ENCODE measurements around the gene OLA1. TPM values are rescaled to one million over a fixed set of nuclear protein-coding genes. Genes with fewer than 3 reads are reported as not detected.

The OLA1 gene
- polyA plus RNA-seq, 1 donor from 2014 or later, result 134 TPM

GRCh38 chr2:174044556-174044955 lies 203.8 kb downstream of the OLA1 start:
- no peak overlapping the region for H3K4me2 ChIP-seq (ENCODE audit: low read length)
- no peak overlapping the region for H3K27ac ChIP-seq (ENCODE audit: low read length)
- no peaks in the 10 kb centered on the region for H4K20me1 ChIP-seq (ENCODE audit: insufficient read depth)
- no peaks in the 10 kb centered on the region for H3K79me2 ChIP-seq (replicated peaks; ENCODE audit: insufficient read depth, low read length)
- TF ChIP-seq TAF1 (IDR thresholded peaks at IDR 0.05; ENCODE audit: low read depth) (no peak), RAD21 (conservative IDR thresholded peaks at IDR 0.05) (no peak), SMC3 (conservative IDR thresholded peaks at IDR 0.05; ENCODE audit: poor library complexity) (no peak), MXI1 (conservative IDR thresholded peaks at IDR 0.05; ENCODE audit: poor library complexity, severe bottlenecking) (no peak), EZH2 (IDR thresholded peaks at IDR 0.05; ENCODE audit: borderline replicate concordance, insufficient read depth, low read length, poor library complexity, severe bottlenecking) (no peak), EP300 (conservative IDR thresholded peaks at IDR 0.05; ENCODE audit: poor library complexity, severe bottlenecking) (no peak), POLR2AphosphoS5 (IDR thresholded peaks at IDR 0.05) (no peak)
- TF ChIP-seq, protein P1, sequence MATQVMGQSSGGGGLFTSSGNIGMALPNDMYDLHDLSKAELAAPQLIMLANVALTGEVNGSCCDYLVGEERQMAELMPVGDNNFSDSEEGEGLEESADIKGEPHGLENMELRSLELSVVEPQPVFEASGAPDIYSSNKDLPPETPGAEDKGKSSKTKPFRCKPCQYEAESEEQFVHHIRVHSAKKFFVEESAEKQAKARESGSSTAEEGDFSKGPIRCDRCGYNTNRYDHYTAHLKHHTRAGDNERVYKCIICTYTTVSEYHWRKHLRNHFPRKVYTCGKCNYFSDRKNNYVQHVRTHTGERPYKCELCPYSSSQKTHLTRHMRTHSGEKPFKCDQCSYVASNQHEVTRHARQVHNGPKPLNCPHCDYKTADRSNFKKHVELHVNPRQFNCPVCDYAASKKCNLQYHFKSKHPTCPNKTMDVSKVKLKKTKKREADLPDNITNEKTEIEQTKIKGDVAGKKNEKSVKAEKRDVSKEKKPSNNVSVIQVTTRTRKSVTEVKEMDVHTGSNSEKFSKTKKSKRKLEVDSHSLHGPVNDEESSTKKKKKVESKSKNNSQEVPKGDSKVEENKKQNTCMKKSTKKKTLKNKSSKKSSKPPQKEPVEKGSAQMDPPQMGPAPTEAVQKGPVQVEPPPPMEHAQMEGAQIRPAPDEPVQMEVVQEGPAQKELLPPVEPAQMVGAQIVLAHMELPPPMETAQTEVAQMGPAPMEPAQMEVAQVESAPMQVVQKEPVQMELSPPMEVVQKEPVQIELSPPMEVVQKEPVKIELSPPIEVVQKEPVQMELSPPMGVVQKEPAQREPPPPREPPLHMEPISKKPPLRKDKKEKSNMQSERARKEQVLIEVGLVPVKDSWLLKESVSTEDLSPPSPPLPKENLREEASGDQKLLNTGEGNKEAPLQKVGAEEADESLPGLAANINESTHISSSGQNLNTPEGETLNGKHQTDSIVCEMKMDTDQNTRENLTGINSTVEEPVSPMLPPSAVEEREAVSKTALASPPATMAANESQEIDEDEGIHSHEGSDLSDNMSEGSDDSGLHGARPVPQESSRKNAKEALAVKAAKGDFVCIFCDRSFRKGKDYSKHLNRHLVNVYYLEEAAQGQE (IDR thresholded peaks at IDR 0.05; ENCODE audit: borderline replicate concordance), result no peak
- TF ChIP-seq, protein P2, sequence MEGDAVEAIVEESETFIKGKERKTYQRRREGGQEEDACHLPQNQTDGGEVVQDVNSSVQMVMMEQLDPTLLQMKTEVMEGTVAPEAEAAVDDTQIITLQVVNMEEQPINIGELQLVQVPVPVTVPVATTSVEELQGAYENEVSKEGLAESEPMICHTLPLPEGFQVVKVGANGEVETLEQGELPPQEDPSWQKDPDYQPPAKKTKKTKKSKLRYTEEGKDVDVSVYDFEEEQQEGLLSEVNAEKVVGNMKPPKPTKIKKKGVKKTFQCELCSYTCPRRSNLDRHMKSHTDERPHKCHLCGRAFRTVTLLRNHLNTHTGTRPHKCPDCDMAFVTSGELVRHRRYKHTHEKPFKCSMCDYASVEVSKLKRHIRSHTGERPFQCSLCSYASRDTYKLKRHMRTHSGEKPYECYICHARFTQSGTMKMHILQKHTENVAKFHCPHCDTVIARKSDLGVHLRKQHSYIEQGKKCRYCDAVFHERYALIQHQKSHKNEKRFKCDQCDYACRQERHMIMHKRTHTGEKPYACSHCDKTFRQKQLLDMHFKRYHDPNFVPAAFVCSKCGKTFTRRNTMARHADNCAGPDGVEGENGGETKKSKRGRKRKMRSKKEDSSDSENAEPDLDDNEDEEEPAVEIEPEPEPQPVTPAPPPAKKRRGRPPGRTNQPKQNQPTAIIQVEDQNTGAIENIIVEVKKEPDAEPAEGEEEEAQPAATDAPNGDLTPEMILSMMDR (IDR thresholded peaks at IDR 0.05; ENCODE audit: poor library complexity, severe bottlenecking), result no peak
- H3K9me3 ChIP-seq (ENCODE audit: low read length), result no peaks in the 10 kb centered on the region
- H3K9me2 ChIP-seq (ENCODE audit: insufficient read depth, low read length), result no peaks in the 10 kb centered on the region
- H3K4me3 ChIP-seq (ENCODE audit: low read length), result no peak overlapping the region
- no peaks in the 10 kb centered on the region for H3K27me3 ChIP-seq (ENCODE audit: insufficient read depth, low read depth, low read length)
- H3K9ac ChIP-seq (ENCODE audit: low read length), result no peak overlapping the region
- no peaks in the 10 kb centered on the region for H3K36me3 ChIP-seq (ENCODE audit: insufficient read depth, low read length)
- H3F3A ChIP-seq (ENCODE audit: insufficient read depth, low read length, poor library complexity, severe bottlenecking), result no peaks in the 10 kb centered on the region
- no peak overlapping the region for H2AFZ ChIP-seq (ENCODE audit: low read depth, low read length)

DNA sequence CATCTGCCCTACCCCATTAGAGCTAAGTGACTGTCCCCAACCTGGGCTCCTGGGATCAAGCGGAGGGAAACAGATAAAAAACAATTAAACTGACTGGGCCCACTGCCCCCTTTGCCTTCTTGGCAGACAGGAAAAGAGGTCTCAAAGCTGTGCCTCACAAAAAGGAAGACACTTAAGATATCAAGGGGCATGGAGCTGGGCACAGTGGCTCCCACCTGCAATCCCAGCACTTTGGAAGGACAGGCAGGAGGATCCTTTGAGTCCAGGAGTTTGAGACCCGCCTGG lies 208.0 kb downstream of the OLA1 start:
- Histone ChIP-seq H3K9me3 (ENCODE audit: low read length) (no peaks in the 10 kb centered on the region), H4K20me1 (ENCODE audit: insufficient read depth) (no peaks in the 10 kb centered on the region), H3K36me3 (ENCODE audit: insufficient read depth, low read length) (no peaks in the 10 kb centered on the region), H3K79me2 (replicated peaks; ENCODE audit: insufficient read depth, low read length) (no peaks in the 10 kb centered on the region), H3K9me2 (ENCODE audit: insufficient read depth, low read length) (no peaks in the 10 kb centered on the region), H3K27me3 (ENCODE audit: insufficient read depth, low read depth, low read length) (no peaks in the 10 kb centered on the region), H3F3A (ENCODE audit: insufficient read depth, low read length, poor library complexity, severe bottlenecking) (no peaks in the 10 kb centered on the region), H3K9ac (ENCODE audit: low read length) (no peak overlapping the region), H3K27ac (ENCODE audit: low read length) (no peak overlapping the region), H2AFZ (ENCODE audit: low read depth, low read length) (no peak overlapping the region), H3K4me2 (ENCODE audit: low read length) (no peak overlapping the region), H3K4me3 (ENCODE audit: low read length) (no peak overlapping the region)
- TF ChIP-seq POLR2AphosphoS5 (IDR thresholded peaks at IDR 0.05), result no peak
- no peak for TF ChIP-seq SMC3 (conservative IDR thresholded peaks at IDR 0.05; ENCODE audit: poor library complexity)
- TF ChIP-seq, protein P2 (IDR thresholded peaks at IDR 0.05; ENCODE audit: poor library complexity, severe bottlenecking), result no peak
- TF ChIP-seq MXI1 (conservative IDR thresholded peaks at IDR 0.05; ENCODE audit: poor library complexity, severe bottlenecking), result no peak
- TF ChIP-seq EP300 (conservative IDR thresholded peaks at IDR 0.05; ENCODE audit: poor library complexity, severe bottlenecking), result no peak
- TF ChIP-seq EZH2 (IDR thresholded peaks at IDR 0.05; ENCODE audit: borderline replicate concordance, insufficient read depth, low read length, poor library complexity, severe bottlenecking), result no peak
- TF ChIP-seq TAF1 (IDR thresholded peaks at IDR 0.05; ENCODE audit: low read depth), result no peak
- TF ChIP-seq, protein P1 (IDR thresholded peaks at IDR 0.05; ENCODE audit: borderline replicate concordance), result no peak
- TF ChIP-seq RAD21 (conservative IDR thresholded peaks at IDR 0.05), result no peak
